HG03342 (cell line): ENCODE measurements around the gene TIMM13.
"Not testable (repeated sequence)": the region's sequence is repeated elsewhere in the genome, so short reads cannot be mapped to it uniquely, and the experiment has no call there.

Source experiments
- ATAC-seq: cut with Tn5 transposase; IDR thresholded peaks from one replicate; pipeline ENCODE4 v1.9.1; 2021; ENCODE audit warnings: mild to moderate bottlenecking, moderate library complexity; ENCODE audit not compliant: unreplicated experiment

TIMM13 gene

DNA sequence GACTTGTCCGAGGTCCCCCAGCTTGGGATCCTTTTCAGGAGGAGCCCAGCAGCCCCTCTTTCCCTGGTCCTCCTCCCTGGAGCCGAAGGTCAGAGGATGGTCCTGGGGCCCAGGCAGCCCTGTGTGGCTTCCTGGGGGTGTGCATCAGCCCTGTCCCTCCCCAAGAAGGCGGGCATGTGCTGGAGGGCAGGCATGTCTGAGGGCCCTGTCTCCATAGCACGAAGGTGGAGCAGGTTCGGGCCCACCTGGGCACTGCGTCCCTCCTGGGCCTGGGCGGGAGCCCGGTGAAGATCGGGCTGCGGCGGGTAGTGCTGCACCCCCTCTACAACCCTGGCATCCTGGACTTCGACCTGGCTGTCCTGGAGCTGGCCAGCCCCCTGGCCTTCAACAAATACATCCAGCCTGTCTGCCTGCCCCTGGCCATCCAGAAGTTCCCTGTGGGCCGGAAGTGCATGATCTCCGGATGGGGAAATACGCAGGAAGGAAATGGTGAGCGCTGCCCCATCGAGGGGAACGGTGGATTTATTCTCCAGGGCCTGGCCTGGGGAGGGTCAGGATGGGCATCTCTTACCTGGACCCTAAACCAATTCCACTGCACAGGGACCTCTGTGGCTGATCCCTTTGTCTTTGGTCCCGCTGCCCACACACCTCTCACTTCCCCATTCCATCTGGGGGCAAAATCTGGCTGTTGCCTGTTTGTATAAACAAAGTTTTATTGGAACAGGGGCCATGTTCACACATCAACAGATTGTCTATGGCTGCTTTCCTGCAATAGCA, 10.9 kb downstream of the TIMM13 start:
- no peak for ATAC-seq

DNA sequence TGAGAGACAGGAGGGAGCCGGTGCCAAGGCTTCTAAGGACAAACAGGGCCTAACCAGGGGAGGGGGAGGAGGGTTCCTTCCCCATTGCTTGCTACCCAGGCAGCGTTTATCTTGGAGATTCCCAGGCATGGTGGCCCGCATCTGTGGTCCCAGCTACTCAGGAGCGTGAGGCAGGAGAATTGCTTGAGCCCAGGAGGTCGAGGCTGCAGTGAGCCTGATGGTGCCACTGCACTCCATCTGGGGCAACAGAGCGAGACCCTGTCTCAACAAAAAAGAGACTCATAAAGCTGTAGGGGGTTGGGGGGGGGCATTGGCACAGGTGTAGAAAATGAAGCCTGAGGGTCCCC, 11.4 kb downstream of the TIMM13 start:
- no peak for ATAC-seq

DNA sequence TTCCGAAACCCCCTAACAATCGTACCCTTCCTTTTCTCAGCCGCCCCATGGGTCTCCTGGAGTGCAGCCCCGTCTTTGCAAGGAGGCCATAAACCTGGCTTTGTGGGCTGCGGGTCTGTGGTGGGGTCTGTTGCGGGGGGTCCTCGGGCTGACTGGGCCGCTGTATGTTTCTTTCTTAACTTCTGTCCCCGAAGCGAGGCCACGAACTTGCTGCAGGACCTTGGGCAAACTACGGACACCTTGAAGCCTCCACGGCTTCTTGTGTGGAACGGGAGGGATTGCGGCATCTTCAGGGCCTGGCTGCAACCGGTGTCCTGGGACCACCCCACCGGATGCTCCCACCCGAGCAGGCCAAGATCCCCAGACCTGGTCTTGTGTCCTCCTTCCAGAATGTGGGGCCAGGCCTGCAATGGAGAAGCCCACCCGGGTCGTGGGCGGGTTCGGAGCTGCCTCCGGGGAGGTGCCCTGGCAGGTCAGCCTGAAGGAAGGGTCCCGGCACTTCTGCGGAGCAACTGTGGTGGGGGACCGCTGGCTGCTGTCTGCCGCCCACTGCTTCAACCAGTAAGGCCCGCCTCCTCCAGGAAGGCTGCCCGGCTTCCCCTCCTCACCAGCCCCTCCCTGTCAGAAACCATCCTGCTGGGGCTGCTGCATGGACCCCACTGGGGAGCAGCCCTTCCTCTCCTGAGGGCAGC, 12.0 kb downstream of the TIMM13 start:
- no peak for ATAC-seq

GRCh38 chr19:2413629-2414028, 13.8 kb downstream of the TIMM13 start:
- ATAC-seq: no peak

GRCh38 chr19:2413159-2413558, 14.2 kb downstream of the TIMM13 start:
- ATAC-seq: no peak

DNA sequence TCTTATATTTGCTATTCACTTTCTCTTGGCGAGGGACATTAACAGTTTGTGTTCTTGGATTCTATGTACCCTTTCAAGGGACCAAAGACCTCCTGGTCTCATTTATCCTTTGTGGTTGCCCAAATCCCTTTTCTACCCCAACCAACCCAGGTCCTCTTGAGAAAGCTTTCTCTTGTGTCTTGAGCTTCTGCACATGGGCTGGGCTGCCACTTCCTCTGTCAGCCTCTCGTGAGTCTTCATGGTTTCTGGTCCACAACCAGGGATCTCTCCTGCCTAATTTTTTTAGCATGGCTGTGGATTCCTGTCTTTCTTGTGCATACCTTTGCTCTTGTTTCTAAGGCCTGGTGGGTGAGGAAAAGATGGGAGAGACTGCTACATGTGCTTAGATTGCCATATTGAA, 14.9 kb downstream of the TIMM13 start:
- ATAC-seq: no peak

DNA sequence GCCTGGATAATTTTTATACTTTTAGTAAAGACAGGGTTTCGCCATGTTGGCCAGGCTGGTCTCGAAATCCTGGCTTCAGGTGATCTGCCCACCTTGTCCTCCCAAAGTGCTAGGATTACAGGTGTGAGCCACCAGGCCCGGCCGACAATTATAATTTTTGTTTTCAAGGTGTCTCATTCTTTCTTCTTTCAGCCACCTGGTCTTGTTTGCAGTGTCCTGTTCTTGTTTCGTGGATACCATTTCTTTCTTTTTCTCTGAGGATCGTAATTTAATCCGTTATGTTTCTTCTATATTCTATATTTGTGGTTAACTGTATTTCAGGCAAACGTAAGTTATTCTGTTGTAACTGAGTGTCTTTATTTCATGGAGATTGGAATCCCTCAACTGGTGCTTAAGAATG, 15.7 kb downstream of the TIMM13 start:
- no peak for ATAC-seq

DNA sequence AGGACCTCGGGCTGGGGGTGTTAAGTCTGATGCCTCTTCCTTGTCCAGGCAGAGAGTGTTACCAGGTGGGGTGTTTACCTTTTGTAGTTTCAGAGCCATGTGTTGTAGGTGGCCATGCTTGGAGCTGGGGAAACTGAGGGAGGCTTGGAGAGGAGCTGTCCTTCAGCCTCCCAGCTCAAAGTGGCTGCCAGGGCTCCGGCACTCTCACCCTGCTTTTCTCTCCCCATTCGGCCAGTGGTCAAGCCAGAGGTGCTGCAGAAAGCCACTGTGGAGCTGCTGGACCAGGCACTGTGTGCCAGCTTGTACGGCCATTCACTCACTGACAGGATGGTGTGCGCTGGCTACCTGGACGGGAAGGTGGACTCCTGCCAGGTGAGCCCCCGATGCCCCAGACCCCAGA, 17.4 kb downstream of the TIMM13 start:
- no peak for ATAC-seq

DNA sequence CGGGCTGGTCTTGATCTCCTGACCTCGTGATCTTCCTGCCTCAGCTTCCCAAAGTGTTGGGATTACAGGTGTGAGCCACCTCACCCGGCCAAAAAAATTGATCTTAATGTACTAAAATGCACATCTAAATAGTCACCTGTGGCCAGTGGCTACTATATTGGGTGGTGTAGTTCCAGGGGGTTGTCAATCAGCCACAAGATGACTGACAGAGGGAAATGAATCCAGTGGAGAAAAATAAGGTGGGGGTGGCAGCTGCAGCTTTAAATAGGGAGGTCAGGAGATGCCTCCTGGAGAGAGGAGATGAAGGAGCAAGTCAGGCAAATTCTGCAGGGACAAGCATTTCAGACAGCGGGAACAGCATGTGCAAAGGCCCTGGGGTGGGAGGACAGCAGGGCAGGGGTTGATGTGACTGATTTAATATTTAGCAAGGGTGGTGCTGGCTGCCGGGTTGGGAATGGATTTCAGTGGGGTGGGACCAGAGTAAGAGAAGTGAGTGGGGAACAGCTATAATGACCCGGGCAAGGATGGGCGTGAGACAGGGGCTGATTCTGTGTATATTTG, 18.0 kb downstream of the TIMM13 start:
- no peak for ATAC-seq

- ATAC-seq: no peak
Observed at GRCh38 chr19:2408247-2408646, 19.1 kb downstream of the TIMM13 start.

DNA sequence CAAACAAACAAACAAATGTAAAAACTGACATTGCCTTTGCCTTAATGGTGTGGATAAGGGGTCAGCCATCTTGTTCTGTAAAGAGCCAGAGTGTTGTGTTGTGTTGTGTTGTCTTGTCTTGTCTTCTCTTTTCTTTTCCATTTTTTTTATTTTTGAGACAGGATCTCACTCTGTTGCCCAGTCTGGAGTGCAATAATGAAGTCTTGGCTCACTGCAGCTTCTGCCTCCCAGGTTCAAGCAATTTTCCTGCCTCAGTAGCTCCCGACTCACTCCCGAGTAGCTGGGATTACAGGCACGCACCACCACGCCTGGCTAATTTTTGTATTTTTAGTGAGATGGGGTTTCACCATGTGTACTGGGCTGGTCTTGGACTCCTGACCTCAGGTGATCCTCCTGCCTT, 27.8 kb downstream of the TIMM13 start:
- no peak for ATAC-seq

DNA sequence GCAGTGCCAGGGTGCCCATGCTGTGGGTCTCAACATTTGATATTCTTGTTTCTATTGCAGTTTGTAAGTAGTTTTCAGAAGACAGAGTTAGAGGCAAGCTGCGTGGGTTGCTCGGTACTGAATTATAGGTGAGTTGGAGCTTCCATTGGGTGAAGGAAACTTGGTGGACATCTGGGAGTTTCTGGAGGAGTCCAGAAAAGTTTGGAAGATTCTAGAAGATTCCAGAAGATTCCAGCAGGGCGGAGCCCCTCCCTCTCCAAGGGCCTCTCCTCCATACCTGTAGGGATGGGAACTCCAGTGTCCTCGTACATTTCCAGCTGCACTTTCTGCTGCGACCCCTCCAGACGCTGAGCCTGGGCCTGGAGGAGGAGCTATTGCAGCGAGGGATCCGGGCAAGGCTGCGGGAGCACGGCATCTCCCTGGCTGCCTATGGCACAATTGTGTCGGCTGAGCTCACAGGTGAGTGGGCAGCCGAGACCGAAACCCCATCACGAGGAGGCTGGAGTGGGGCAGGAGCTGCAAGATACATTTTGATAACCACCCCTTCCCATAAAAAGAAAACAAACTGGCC, 28.6 kb downstream of the TIMM13 start:
- ATAC-seq: no peak

GRCh38 chr19:2397173-2397572, 30.2 kb downstream of the TIMM13 start:
- ATAC-seq: not testable (repeated sequence)

DNA sequence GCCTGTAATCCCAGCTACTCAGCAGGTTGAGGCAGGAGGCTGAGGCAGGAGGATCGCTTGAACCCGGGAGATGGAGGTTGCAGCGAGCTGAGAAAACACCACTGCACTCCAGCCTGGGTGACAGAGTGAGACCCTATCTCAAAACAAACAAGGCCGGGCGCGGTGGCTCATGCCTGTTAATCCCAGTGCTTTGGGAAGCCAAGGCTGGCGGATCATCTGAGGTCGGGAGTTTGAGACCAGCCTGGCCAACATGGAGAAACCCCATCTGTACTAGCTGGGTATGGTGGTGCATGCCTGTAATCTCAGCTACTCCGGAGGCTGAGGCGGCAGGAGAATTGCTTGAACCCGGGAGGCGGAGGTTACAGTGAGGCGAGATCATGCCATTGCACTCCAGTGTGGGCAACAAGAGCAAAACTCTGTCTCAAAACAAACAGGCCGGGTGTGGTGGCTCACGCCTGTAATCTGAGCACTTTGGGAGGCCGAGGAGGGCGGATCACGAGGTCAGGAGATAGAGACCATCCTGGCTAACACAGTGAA, 32.0 kb downstream of the TIMM13 start:
- not testable (repeated sequence) for ATAC-seq

GRCh38 chr19:2394442-2395292, 32.7 kb downstream of the TIMM13 start:
- no peak for ATAC-seq

DNA sequence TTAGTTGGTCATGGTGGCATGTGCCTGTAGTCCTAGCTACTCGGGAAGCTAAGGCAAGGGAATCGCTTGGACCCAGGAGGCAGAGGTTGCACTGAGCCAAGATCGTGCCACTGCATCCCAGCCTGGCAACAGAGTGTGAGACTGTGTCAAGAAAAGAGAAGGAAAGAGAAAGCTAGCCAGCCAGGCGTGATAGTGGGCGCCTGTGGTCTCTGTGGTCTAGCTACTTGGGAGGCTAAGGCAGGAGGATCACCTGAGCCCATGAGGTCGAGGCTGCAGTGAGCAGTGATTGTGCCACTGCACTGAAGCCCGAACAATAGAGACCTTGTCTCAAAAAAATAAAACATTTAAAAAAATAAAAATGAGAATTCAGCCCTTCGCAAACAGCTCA, 33.3 kb downstream of the TIMM13 start:
- no peak for ATAC-seq

- ATAC-seq: not testable (repeated sequence)
Observed at GRCh38 chr19:2392899-2393298, 34.5 kb downstream of the TIMM13 start.

- no peak for ATAC-seq
Observed at GRCh38 chr19:2392366-2392765, 35.0 kb downstream of the TIMM13 start.

DNA sequence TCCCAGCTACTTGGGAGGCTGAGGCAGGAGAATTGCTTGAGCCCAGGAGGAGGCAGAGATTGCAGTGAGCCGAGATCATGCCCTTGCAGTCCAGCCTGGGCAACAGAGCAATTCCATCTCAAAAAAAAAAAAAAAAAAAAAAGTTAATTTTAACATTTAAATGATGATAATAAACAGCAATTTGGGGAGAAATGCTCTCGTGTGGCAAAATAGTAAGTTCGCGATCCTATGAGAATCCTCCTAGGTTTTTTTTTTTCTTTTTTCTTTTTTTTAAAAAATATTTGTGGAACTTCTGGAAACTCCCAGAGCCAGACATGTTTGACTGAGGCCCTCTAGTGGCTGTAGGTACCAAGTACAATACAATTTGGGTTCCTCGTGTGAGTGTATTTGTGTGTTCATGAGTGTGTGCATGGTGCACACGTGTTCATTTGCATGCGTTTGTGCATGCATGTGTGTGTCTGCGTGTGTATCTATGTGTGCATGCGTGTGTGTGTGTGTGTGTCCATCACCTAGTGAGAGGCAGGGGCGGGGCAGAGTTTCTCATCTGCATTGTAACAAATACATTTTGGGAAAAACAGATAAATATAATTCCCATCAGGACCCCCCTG, 36.2 kb downstream of the TIMM13 start:
- no peak for ATAC-seq

GRCh38 chr19:2389594-2389993, 37.8 kb downstream of the TIMM13 start:
- no peak for ATAC-seq
